ENCODE measurements around the gene WDR33.

WDR33 gene

GRCh38 chr2:127721978-127722355, 89.0 kb downstream of the WDR33 start:
- FAIRE-seq (no peak), DNase-seq (ENCODE audit: low spot score) (peak; percentile 85)

- DNase-seq (ENCODE audit: low spot score), result peak; percentile 91
- FAIRE-seq, result peak; percentile 96
Measured at GRCh38 chr2:127721311-127721977, 89.5 kb downstream of the WDR33 start.

- FAIRE-seq, result no peak
Measured at GRCh38 chr2:127719301-127720218, 91.4 kb downstream of the WDR33 start.

DNA sequence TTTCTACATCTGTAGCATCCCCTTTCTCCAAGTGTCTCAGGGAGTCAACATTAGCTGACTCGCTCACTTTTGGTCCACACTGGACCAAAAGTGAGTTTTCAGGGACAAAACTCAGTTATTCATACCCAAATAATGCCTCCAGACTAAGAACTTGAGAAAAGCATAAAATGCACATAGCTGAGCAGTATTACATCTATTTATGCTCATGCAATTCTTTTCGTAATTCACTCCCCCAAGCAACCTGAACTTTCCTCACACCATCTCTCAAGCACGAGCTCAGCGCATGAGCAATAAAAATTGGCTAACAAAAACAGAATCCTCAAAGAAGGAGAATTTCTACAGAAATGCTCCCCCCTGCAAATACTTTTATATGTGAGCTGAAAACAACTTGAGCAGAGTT, 92.7 kb downstream of the WDR33 start:
- DNase-seq (ENCODE audit: low spot score) (no peak), FAIRE-seq (no peak)

More at GRCh38 chr2:127719301-127720218, 91.4 kb downstream of the WDR33 start:
- no peak for DNase-seq (ENCODE audit: low spot score)

GRCh38 chr2:127715778-127716449, 95.1 kb downstream of the WDR33 start:
- DNase-seq (ENCODE audit: low spot score) (no peak), FAIRE-seq (no peak)

DNA sequence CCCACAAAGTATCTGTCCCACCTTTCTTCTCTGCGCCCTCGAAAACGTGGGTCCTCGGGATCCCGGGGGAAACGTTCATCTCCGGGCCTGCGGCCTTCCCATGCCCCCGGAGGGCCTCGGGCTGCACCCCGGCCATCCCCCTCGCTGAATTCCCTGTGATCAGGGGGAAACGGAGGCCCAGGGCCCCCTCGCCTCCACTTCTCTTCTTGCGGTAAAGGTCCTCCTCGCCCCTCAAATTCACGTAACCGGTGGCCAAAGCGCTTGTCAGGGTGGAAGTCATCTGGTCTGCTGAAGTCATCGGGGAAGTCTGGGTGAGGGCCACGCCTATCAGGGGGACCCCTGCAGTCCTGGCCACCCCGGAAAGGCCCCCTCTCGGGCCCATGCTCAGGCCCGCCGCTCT, 97.4 kb downstream of the WDR33 start:
- DNase-seq (ENCODE audit: low spot score) (no peak), FAIRE-seq (no peak)

GRCh38 chr2:127712999-127713398, 98.0 kb downstream of the WDR33 start:
- FAIRE-seq, result no peak
- no peak for DNase-seq (ENCODE audit: low spot score)

- FAIRE-seq, result no peak
- no peak for DNase-seq (ENCODE audit: low spot score)
Measured at GRCh38 chr2:127709336-127709735, 101.6 kb downstream of the WDR33 start.

- DNase-seq (ENCODE audit: low spot score) (no peak), FAIRE-seq (no peak)
Measured at GRCh38 chr2:127707890-127708648, 102.9 kb downstream of the WDR33 start.

DNA sequence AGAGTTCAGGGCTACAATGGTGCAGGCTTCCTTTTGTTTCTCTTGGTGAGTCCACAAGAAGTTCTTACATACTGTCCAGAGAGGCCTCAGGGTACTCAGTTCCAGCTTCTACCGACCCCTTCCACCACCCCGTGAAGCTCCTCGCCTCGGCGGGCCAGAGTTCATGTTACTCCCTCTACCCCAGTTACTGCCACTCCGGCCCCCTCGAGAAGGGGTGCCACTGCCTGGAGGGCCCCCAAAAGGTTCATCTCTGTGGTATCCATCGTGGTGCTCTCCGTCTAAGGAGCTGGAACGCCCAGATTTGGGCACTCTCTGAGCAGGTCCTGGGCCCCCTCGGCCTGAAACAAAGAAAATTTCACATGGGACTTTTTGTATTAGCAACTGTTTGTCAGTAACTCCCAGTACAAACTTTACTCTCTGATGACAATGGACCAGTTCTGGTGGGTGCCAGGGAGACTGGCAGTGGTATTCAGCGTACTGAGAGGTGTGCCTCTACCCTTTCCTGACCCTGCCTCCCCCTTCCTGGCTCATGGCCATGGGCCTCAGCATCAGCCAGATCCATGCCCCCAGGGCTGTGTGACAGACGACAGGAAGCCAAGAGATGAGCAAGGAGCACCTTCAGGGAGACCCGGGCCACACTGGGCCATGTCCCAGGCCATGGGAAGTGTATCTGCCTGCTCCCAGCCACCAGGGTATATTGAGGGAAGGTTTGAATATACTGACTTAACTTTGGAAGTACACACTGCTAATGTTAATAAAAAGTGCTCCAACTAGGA, 104.6 kb downstream of the WDR33 start:
- no peak for FAIRE-seq

GRCh38 chr2:127705391-127706065, 105.4 kb downstream of the WDR33 start:
- no peak for FAIRE-seq

More for the DNA sequence above, 104.6 kb downstream of the WDR33 start:
- no peak for DNase-seq (ENCODE audit: low spot score)

GRCh38 chr2:127704641-127705390, 106.2 kb downstream of the WDR33 start:
- DNase-seq (ENCODE audit: low spot score) (no peak), FAIRE-seq (no peak)

More at GRCh38 chr2:127705391-127706065, 105.4 kb downstream of the WDR33 start:
- no peak for DNase-seq (ENCODE audit: low spot score)

GRCh38 chr2:127703282-127703681, 107.7 kb downstream of the WDR33 start:
- no peak for DNase-seq (ENCODE audit: low spot score)
- FAIRE-seq, result no peak

DNA sequence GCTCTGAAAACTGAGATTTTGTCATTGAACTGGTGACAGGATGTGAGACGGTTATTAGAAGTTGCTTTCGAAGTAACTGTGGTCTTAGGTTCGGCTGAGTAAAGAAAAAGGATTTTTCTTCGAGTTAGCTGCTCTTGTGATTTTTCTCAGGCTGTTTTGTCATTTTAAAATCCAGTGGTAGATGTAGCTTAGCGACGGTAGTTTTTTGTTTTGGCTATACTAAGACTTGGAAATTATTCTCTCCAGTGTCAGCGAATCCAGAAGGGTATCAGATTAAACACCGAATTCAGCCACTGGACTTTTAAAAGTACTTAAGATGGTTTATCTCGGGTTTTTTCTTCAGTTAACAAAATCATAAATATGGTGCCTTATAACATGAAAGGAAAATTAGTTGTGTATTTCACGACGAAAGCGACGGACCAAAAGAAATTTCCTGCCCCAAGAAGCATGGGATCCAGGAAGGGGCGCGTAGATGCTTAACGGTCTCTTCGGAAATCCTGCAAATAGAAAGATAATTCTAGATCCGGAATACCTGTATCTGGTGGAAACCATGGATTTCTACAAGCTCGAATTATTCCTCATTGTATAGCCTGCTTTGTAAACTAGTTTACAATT, 108.5 kb downstream of the WDR33 start:
- no peak for FAIRE-seq
- DNase-seq (ENCODE audit: low spot score), result no peak

DNA sequence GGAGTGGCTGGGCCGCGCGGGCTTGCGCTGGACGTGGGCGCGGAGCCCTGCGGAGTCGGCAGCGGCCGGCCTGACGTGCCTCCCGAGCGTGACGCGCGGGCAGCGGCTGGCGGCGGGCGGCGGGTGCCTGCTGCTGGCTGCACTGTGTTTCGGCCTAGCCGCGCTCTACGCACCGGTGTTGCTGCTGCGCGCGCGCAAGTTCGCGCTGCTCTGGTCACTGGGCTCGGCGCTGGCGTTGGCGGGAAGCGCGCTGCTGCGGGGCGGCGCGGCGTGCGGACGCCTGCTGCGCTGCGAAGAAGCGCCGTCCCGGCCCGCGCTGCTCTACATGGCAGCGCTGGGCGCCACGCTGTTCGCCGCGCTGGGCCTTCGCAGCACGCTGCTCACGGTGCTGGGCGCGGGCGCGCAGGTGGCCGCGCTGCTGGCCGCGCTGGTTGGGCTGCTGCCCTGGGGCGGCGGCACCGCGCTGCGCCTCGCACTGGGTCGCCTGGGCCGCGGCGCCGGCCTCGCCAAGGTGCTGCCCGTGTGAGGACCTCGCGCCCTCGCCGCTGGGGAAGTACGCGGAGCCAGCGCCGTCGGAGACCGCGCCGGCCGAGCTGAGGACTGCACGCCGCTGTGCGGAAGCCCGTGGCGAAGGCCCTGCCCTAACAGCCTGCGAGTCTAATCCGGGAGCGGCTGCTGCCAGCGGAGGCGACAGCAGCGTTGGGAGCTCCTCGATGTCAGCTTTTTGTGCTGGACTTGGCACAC, 109.1 kb downstream of the WDR33 start:
- FAIRE-seq, result no peak

GRCh38 chr2:127701193-127701650, 109.7 kb downstream of the WDR33 start, which contains the start of gene SFT2D3:
TSS of gene SFT2D3 (plus strand) at chr2:127701497. CDS start at chr2:127701529, 32 bp downstream.
- no peak for FAIRE-seq

More for the DNA sequence above, 109.1 kb downstream of the WDR33 start:
- peak; percentile 57 for DNase-seq (ENCODE audit: low spot score)

DNA sequence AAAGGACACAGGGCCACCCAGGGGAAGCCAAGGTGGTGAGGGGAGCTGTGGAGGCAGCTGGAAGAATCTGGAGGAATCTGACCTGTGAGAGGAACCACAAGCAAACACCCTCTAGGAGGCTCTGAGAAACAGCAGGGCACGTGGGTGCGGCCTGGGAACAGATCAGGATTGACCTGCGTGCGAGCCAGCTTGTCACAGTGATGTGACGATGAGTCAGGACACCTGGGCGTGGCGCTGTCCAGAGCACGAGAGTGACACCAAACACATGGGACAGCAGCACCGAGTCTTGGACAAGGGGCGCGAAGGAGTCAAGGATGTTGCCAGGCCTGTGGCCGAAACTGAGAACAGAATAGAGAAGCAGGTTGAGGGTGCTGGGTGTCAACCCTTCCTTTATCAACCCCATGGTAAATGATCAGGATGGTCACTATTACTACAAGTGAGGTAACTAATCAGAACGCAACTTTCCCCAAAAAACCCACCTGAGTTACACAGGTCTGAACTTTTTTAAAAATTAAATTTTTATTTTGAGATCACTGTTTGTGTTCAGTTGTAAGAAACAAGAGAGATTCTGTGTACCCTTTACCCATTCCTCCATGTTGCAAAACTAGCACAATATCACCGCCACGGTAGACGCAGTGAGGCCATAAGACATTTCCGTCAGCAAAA, 110.3 kb downstream of the WDR33 start:
- DNase-seq (ENCODE audit: low spot score) (peak; percentile 93), FAIRE-seq (peak; percentile 74)

More at GRCh38 chr2:127701193-127701650, 109.7 kb downstream of the WDR33 start, which contains the start of gene SFT2D3:
- peak; percentile 88 for DNase-seq (ENCODE audit: low spot score)
